C4-2B (cell line): ENCODE measurements around the gene YAE1.

ENCODE experiments used
- H3K27ac ChIP-seq: fragments of 450-650 bp; 2 replicates; pipeline ENCODE4 v1.5.1; 2017
- ZFX ChIP-seq: fragments of 450-650 bp; IDR thresholded peaks from 2 replicates; pipeline ENCODE4 v1.6.1; 2017
- TF ChIP-seq, protein P1 (sequence below): fragments of 450-650 bp; conservative IDR thresholded peaks from 2 replicates; pipeline ENCODE4 v1.5.1; 2017; ENCODE audit warnings: mild to moderate bottlenecking

The YAE1 gene

DNA sequence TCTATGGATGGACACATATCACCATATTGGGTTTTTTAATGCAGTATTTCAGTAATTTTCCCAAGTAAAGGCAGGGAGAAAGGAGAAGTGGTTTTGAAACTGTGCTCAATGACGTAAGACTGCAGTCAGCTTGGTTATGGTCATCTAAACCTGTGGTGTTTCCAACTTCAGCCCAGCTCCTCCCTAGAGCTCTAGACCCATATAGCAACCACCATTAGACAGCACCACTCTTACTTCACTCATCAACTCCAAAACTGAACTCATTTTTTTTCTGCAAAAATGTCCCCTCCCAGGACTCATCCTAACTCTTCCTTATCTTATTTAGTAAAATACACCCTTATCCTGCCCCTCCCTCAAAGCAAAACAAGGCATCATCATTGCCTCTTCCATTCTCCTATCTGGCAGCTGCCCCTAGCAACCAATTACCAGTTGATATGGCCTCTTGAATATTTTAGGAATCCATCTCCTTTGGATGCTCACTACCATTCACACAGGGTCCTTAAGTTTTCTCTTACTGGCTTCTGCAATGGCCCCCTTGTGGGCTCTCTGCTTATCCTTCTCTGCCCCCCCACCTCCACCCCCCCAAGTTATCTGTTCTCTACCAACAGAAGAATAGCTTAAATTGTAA is 55.7 kb downstream of the YAE1 start:
- TF ChIP-seq ZFX: no peak
- TF ChIP-seq, protein P1, sequence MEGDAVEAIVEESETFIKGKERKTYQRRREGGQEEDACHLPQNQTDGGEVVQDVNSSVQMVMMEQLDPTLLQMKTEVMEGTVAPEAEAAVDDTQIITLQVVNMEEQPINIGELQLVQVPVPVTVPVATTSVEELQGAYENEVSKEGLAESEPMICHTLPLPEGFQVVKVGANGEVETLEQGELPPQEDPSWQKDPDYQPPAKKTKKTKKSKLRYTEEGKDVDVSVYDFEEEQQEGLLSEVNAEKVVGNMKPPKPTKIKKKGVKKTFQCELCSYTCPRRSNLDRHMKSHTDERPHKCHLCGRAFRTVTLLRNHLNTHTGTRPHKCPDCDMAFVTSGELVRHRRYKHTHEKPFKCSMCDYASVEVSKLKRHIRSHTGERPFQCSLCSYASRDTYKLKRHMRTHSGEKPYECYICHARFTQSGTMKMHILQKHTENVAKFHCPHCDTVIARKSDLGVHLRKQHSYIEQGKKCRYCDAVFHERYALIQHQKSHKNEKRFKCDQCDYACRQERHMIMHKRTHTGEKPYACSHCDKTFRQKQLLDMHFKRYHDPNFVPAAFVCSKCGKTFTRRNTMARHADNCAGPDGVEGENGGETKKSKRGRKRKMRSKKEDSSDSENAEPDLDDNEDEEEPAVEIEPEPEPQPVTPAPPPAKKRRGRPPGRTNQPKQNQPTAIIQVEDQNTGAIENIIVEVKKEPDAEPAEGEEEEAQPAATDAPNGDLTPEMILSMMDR: no peak
- no peak overlapping the region for H3K27ac ChIP-seq
